Fibroblast of mammary gland (primary cell): ENCODE measurements around the gene HOXB7.
A peak's percentile ranks its signal among the peaks of the same experiment; 100 is the strongest.

Source experiments
- DNase-seq: peaks from one replicate; pipeline ENCODE4 v3.0.0-alpha.2; 2010; ENCODE audit warnings: low read depth
- H3K4me3 ChIP-seq: 2 replicates; pipeline ENCODE4 v1.5.1; 2011; ENCODE audit warnings: low read depth, mild to moderate bottlenecking, low read length, moderate library complexity; ENCODE audit not compliant: control insufficient read depth
- CTCF ChIP-seq: conservative IDR thresholded peaks from 2 replicates; pipeline ENCODE4 v1.5.1; 2011; ENCODE audit warnings: low read depth, low read length, inconsistent platforms; ENCODE audit not compliant: control insufficient read depth, insufficient read depth

Gene HOXB7

GRCh38 chr17:48625495-48626244, 14.9 kb upstream of the HOXB7 start:
- H3K4me3 ChIP-seq: peak overlapping the region; percentile 17
- DNase-seq: no peak
- TF ChIP-seq CTCF: no peak

- TF ChIP-seq CTCF: no peak
- DNase-seq: no peak
- H3K4me3 ChIP-seq: peak overlapping the region; percentile 17
Observed at GRCh38 chr17:48624544-48625494, 14.0 kb upstream of the HOXB7 start.

GRCh38 chr17:48624118-48624517, 13.3 kb upstream of the HOXB7 start:
- no peak for DNase-seq
- no peak overlapping the region for H3K4me3 ChIP-seq
- no peak for TF ChIP-seq CTCF

GRCh38 chr17:48623583-48623982, 12.8 kb upstream of the HOXB7 start:
- DNase-seq: no peak
- no peak for TF ChIP-seq CTCF
- no peak overlapping the region for H3K4me3 ChIP-seq

GRCh38 chr17:48622857-48623256, 12.0 kb upstream of the HOXB7 start:
- DNase-seq: no peak
- TF ChIP-seq CTCF: no peak
- no peak overlapping the region for H3K4me3 ChIP-seq

GRCh38 chr17:48621410-48622392, 10.9 kb upstream of the HOXB7 start:
- DNase-seq: no peak
- no peak overlapping the region for H3K4me3 ChIP-seq
- no peak for TF ChIP-seq CTCF
